ENCODE measurements around the gene SIGLEC5. TPM values are rescaled to one million over a fixed set of nuclear protein-coding genes. Genes with fewer than 3 reads are reported as not detected.
A peak's percentile ranks its signal among the peaks of the same experiment; 100 is the strongest.

The SIGLEC5 gene
- total and polyA plus RNA-seq, 2 of the 13 experiments (the other 11 are each of a cell fraction or from before 2014, with no cell fraction given): not detected

DNA sequence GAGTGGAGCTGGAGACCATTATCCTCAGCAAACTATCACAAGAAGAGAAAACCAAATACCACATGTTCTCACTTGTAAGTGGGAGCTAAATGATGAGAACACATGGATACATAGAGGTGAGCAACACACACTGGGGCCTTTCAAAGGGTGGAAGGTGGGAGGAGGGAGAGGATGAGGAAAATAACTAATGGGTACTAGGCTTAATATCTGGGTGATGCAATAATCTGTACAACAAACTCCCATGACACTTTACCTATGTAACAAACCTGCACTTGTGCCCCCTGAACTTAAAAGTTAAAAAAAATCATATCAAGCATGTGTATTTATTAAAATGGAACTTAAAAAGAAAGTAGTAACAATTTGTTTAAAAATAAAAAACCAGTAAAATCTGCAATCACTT lies 11.4 kb upstream of the SIGLEC5 start:
- no peaks in the 10 kb centered on the region for H4K20me1 ChIP-seq (ENCODE audit: insufficient read depth, low read length)
- H3K27me3 ChIP-seq (ENCODE audit: control insufficient read depth in 1 of 2, insufficient read depth in 2 of 2, low read length in 2 of 2): peaks cover 2 to 11% of the 10 kb centered on the region in 2 experiments; a peak in 1 of 5 replicates
- no TSS peak for BruUV-seq (replicated peaks)
- no peak for ATAC-seq
- H2AFZ ChIP-seq (ENCODE audit: low read length): no peak overlapping the region
- no peak overlapping the region for H3K4me3 ChIP-seq (replicated peaks in 1 of 3; ENCODE audit: insufficient read depth in 1 of 3, low read depth in 2 of 3, low read length in 3 of 3)
- intact Hi-C loops (cut with micrococcal nuclease; ENCODE audit: unreplicated experiment) (no loop called here), in situ Hi-C loops (cut with HindIII; ENCODE audit: extremely low pct_ligation_motif_present, low pct_unique_long_range_greater_than_20kb) (loop anchor here (25.0 kb wide), 1 partner anchor 354 kb away; no protein-coding TSS in a partner anchor)
- DNase-seq (ENCODE audit: low spot score): no peak
- H3K9ac ChIP-seq (ENCODE audit: insufficient read depth, low read depth, low read length): no peak overlapping the region
- no peaks in the 10 kb centered on the region for H3K36me3 ChIP-seq (replicated peaks in 1 of 2; ENCODE audit: control insufficient read depth in 1 of 2, insufficient read depth in 2 of 2, low read length in 2 of 2)
- POLR2A ChIA-PET: no interaction called here
- H3K79me2 ChIP-seq (ENCODE audit: insufficient read depth, low read length): no peaks in the 10 kb centered on the region
- no peaks in the 10 kb centered on the region for H3K4me1 ChIP-seq (ENCODE audit: insufficient read depth, low read length)
- H3K9me3 ChIP-seq (ENCODE audit: low read length): no peaks in the 10 kb centered on the region
- H3K4me2 ChIP-seq (ENCODE audit: low read depth, low read length): no peak overlapping the region
- TF ChIP-seq ATF7 (IDR thresholded peaks at IDR 0.05): peak; percentile 35; the same call in 1 of the 2 replicates
- no peak for TF ChIP-seq ATF7 (CRISPR knock-in tag; IDR thresholded peaks at IDR 0.05)
- no peak for TF ChIP-seq ZNF34 (CRISPR knock-in tag; IDR thresholded peaks at IDR 0.05; ENCODE audit: borderline replicate concordance)
- TF ChIP-seq JDP2 (CRISPR knock-in tag; IDR thresholded peaks at IDR 0.05; ENCODE audit: borderline replicate concordance): no peak
- TF ChIP-seq HMG20B (CRISPR knock-in tag; conservative IDR thresholded peaks at IDR 0.05): no peak
- TF ChIP-seq, protein P1, sequence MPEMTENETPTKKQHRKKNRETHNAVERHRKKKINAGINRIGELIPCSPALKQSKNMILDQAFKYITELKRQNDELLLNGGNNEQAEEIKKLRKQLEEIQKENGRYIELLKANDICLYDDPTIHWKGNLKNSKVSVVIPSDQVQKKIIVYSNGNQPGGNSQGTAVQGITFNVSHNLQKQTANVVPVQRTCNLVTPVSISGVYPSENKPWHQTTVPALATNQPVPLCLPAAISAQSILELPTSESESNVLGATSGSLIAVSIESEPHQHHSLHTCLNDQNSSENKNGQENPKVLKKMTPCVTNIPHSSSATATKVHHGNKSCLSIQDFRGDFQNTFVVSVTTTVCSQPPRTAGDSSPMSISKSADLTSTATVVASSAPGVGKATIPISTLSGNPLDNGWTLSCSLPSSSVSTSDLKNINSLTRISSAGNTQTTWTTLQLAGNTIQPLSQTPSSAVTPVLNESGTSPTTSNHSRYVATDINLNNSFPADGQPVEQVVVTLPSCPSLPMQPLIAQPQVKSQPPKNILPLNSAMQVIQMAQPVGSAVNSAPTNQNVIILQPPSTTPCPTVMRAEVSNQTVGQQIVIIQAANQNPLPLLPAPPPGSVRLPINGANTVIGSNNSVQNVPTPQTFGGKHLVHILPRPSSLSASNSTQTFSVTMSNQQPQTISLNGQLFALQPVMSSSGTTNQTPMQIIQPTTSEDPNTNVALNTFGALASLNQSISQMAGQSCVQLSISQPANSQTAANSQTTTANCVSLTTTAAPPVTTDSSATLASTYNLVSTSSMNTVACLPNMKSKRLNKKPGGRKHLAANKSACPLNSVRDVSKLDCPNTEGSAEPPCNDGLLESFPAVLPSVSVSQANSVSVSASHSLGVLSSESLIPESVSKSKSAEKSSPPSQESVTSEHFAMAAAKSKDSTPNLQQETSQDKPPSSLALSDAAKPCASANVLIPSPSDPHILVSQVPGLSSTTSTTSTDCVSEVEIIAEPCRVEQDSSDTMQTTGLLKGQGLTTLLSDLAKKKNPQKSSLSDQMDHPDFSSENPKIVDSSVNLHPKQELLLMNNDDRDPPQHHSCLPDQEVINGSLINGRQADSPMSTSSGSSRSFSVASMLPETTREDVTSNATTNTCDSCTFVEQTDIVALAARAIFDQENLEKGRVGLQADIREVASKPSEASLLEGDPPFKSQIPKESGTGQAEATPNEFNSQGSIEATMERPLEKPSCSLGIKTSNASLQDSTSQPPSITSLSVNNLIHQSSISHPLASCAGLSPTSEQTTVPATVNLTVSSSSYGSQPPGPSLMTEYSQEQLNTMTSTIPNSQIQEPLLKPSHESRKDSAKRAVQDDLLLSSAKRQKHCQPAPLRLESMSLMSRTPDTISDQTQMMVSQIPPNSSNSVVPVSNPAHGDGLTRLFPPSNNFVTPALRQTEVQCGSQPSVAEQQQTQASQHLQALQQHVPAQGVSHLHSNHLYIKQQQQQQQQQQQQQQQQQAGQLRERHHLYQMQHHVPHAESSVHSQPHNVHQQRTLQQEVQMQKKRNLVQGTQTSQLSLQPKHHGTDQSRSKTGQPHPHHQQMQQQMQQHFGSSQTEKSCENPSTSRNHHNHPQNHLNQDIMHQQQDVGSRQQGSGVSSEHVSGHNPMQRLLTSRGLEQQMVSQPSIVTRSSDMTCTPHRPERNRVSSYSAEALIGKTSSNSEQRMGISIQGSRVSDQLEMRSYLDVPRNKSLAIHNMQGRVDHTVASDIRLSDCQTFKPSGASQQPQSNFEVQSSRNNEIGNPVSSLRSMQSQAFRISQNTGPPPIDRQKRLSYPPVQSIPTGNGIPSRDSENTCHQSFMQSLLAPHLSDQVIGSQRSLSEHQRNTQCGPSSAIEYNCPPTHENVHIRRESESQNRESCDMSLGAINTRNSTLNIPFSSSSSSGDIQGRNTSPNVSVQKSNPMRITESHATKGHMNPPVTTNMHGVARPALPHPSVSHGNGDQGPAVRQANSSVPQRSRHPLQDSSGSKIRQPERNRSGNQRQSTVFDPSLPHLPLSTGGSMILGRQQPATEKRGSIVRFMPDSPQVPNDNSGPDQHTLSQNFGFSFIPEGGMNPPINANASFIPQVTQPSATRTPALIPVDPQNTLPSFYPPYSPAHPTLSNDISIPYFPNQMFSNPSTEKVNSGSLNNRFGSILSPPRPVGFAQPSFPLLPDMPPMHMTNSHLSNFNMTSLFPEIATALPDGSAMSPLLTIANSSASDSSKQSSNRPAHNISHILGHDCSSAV (CRISPR knock-in tag; IDR thresholded peaks at IDR 0.05; ENCODE audit: borderline replicate concordance): no peak
- 0 out of 2 replicates have a peak, but pooled peaks have one; percentile 39 for TF ChIP-seq CEBPB (IDR thresholded peaks at IDR 0.05; ENCODE audit: borderline replicate concordance, low read depth, low read length)
- no peak overlapping the region for H3K27ac ChIP-seq (ENCODE audit: extremely low read length, insufficient read depth, low read length)
- CTCF ChIA-PET (ENCODE audit: low intra/inter-chr PET ratio, low total read pairs): no interaction called here
- no peak for FAIRE-seq
